Activated T-cell treated with anti-CD3 and anti-CD28 coated beads, Interleukin-2, amount 50 U/mL, for 1 hour (primary cell): ENCODE results near the gene TMEM63B.
A peak's percentile ranks its signal among the peaks of the same experiment; 100 is the strongest.
"Not testable (repeated sequence)": the region's sequence is repeated elsewhere in the genome, so short reads cannot be mapped to it uniquely, and the experiment has no call there.

ENCODE experiments used
- DNase-seq: peaks from one replicate; pipeline ENCODE4 v3.0.0-alpha.2; 2020

The TMEM63B gene

DNA sequence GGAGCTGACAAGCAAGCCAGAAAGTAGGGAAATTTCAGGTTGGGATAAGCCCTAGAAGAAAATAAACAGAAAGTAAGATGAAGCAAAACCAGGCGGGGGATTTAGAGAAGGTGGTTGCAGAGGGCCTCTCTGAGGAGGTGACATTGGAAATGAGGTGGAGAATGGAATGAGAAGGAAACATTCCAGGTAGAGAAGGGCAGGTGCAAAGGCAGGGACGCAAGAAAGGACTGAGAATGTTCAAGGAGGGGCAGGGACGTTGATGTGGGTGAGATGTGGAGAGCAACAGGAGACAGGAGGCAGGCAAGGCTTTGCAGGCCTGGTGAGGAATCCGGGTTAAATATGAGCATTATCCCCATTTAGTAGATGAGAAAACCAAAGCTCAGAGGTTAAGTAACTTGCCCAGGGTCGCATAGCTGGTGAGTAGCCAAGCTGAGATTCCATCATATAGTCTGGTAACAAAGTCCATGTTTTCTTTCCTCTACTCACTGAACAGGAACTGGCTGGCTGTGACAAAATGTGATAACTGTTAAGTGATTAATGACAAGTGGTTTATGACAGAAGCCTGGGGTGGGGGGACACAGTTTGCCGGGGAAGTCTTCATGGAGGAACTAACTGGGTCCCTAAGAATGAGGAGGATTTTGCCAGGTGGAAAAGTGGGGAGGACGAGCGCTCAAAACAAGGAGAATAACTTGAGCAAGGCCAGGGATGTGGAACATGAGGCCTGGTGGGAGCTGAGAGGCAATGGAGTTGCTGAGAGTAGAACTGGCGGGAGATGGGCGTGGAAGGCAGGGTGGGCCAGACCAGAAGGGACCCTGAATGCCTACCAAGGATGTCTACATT lies 32.7 kb upstream of the TMEM63B start:
- no peak for DNase-seq

- DNase-seq, result not testable (repeated sequence)
Observed at GRCh38 chr6:44095243-44095623, 32.1 kb upstream of the TMEM63B start.

- peak; percentile 77 for DNase-seq
Observed at GRCh38 chr6:44096612-44097011, 30.7 kb upstream of the TMEM63B start.

GRCh38 chr6:44097782-44098317 lies 29.5 kb upstream of the TMEM63B start:
- DNase-seq, result no peak

- no peak for DNase-seq
Observed at GRCh38 chr6:44099192-44099591, 28.2 kb upstream of the TMEM63B start.

GRCh38 chr6:44100088-44100550 lies 27.2 kb upstream of the TMEM63B start:
- DNase-seq, result no peak

DNA sequence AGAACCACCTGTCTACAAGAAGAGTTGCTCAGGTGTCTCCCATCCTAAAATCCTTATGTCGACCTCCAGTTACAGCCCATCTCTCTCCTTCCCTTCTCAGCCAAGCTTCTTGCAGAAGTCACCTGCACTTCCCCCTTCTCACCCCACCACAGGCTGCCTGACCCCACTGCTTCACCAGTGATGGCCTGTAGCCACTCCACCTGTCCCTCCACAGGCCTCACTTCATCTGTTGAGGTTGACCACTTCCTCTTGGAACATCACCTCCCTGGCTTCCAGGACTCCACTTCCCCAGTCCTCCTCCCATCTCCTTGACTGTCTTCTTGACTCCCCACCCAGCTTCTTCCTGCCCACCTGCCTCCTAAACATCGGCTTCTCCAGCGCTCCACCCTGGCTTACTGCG lies 25.5 kb upstream of the TMEM63B start:
- DNase-seq, result no peak

DNA sequence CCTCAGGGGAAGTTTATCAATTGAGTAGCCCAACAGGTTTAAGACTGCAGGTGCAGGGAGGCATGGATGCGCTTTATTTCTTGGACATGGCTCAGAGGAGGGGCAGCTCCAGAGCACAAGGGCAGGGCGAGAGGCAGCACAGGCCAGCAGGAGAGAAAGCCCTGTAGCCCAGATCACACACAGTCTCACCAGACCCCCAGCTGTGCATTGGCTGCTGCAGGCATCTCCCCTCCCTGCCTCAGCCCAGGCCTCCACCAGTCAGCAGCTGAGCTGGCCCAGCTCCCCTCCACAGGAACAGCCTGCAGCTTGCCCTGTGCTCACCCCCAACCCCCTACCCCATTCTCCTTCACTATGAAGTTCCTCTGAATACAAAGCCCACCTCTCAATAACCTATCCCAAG lies 24.8 kb upstream of the TMEM63B start:
- DNase-seq, result no peak

- DNase-seq, result no peak
Observed at GRCh38 chr6:44104481-44105021, 22.8 kb upstream of the TMEM63B start.

DNA sequence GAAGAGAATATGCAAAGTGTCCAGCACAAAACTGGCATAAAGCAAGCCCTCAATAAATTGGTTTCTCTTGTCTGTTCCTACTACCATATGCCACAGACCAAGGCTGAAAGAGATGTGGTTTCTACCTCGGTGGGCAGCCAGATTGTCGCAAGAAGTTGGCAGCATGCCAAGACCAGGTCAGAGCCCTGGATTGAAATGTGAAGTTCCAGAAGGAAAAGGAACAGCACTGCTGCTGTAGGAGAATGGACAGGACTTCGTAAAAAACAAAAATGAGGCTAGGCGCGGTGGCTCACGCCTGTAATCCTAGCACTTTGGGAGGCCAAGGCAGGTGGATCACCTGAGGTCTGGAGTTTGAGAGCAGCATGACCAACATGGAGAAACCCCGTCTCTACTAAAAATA lies 22.2 kb upstream of the TMEM63B start:
- DNase-seq, result no peak

DNA sequence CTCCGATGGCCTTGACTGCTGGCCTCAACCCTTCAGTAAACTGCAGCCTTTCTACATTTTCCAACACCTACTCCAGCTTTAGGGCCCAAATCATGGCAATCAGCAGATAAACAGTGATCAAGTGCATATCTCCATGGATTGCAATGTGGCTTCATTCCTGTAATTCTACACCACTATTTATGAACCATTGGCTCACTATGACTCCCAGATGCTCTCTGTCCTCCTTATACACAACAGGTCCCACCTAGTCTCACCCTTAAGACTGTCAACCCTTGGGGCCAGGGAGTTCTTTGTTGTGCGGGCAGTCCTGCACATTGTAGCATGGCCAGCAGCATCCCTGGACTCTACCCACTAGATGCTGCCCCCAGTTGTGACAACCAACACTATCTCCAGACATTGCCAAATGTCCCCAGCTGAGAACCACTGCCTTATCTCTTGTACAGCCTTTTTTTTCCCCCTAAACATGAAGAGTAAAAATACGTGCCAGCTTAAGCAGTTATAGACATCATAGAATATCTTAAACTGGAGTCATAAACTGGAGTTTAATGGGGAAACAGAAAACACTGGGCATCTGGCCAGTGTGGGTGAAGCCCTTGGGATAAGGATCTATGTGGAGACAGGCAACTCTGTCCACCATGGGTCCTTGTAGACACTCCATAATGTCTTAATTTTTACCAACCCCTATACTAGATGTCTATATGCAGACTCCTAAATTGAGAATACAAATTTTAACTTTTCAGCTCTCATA lies 21.2 kb upstream of the TMEM63B start:
- DNase-seq, result no peak

GRCh38 chr6:44107017-44107416 lies 20.3 kb upstream of the TMEM63B start:
- DNase-seq, result no peak

DNA sequence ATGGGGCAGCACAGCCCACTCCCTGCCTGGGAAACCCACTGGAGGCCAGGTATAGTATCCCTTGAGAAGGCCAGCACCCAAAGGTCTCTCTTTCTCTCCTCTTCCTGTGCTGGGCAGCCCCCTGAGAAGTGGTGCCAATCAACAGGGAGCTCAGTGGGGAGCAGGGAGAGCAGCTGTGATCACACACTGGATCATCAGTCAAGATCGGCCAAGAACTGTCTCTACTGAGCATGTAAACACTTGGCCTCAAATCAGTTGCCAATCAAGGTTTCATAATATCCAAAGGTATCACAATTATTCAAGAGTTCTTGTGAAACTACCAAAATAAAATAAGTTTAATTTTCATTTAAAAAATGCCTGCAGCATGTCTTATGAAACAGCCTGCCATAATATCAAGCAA lies 18.9 kb upstream of the TMEM63B start:
- DNase-seq, result no peak

- no peak for DNase-seq
Observed at GRCh38 chr6:44109212-44109611, 18.1 kb upstream of the TMEM63B start.

DNA sequence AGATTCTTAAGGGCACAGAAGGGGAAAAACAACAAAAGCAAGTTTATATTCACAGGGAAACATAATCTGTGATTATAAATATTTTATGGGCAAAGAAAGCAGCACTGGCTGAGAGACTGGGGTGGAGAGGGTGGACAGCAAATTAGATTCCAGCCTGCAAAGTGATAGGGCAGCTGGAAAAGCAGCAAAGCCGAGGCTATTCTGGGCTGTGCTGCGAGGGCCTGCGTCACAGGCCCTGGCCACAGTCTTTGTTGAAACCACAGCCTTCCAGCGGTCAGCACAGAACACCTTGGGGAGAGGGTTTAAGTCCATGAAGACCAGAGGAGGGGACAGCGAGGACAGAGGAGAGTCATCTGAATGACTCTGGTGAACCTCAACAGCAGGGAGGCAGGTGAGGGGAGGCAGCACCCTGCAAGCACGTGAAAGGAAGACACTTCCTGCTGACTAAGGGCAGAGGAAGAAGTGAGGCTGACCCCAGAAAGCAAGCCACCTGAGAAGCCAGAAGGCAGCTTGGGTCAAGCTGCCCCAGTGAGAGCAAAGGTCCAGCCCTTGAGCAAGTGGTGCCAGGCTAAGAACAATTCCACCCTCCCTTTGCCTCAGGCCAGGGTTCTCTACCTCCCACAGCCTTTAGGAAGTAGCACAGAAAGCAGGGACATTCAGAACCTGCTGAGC lies 17.2 kb upstream of the TMEM63B start:
- DNase-seq, result no peak

DNA sequence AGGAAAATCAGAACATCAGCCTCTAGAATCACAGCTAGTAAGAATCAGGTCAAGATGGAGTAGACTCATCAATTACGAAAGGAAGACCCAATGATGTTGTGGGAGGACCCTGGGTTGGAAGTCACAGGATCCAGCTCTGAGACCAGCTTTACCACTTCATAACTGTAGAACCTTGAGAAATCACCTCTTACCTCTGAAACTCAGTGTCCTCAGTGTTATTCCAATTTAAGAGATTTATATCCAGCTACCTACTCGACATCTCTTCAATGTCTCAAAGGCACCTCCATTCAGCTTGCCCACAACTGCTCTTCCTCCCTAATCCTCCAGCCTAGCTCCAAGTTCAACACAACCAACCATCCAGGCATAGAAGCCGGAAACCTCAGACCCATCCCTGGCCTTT lies 16.4 kb upstream of the TMEM63B start:
- no peak for DNase-seq

GRCh38 chr6:44111434-44112417 lies 15.6 kb upstream of the TMEM63B start:
- DNase-seq, result no peak

DNA sequence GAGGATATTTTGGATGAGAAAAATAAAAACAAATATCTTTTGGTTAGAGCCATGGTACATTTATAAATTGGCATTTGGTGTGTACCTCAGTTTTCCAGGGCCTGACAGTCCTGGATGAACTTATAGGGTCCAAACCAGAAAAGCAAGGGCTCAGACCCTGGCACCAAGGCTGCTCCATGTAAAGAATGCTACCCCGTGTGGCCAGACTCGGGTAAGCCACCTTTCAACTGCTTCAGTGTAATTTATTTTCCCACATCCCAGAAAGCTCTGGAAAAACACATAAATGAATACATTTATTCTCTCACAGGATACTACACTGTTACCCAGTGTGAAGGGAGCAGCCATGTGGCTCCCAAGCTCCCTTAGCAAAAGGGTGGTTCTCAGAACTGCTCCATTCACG lies 13.9 kb upstream of the TMEM63B start:
- DNase-seq, result no peak

- DNase-seq, result no peak
Observed at GRCh38 chr6:44115866-44116265, 11.5 kb upstream of the TMEM63B start.

DNA sequence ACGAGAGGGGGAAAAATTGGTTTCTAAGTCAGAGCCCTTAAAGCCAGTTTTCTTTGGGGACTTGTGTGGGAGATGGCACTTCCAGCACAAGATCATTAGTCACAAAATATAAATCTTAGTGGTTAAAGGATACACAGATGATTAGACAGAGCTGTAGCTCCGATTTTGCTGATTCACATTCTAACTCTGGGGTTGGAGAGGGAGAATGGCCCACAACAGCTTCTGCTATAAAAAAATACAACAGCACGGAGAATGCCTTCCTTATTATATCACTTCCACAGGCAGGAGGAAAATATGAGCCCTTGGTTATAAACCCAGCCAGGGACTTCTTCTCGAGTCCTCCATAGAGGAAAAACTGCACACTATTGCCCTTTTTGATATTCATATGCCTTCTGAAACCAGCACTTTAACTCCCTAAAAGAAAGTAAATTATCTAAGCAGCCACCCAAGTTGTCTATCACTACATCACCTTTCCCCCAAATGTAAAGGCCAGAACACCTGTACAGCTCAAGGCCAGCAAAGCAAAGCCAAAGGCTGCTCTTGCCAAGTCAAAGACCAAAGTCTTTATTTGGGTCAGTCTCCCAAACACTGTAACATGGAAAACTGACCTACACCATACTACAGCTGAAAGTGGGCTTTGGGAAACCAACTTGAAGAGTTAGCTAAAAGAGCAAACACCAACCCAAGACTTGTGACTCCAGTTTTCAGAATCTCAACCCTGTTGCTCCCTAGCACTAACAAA lies 10.5 kb upstream of the TMEM63B start:
- no peak for DNase-seq
